HG03432 (cell line): ENCODE data around the gene ZNF446.
"Not testable (repeated sequence)": the region's sequence is repeated elsewhere in the genome, so short reads cannot be mapped to it uniquely, and the experiment has no call there.

Experiments used
- ATAC-seq: cut with Tn5 transposase; IDR thresholded peaks from one replicate; pipeline ENCODE4 v1.9.1; 2021; ENCODE audit warnings: mild to moderate bottlenecking, moderate library complexity; ENCODE audit not compliant: unreplicated experiment

Gene ZNF446

GRCh38 chr19:58469241-58470013 is 6.7 kb upstream of the ZNF446 start:
- ATAC-seq: no peak

GRCh38 chr19:58470837-58471543 is 5.2 kb upstream of the ZNF446 start:
- not testable (repeated sequence) for ATAC-seq

GRCh38 chr19:58471736-58472135 is 4.4 kb upstream of the ZNF446 start:
- no peak for ATAC-seq

GRCh38 chr19:58473775-58474174 is 2.4 kb upstream of the ZNF446 start:
- no peak for ATAC-seq

- ATAC-seq: no peak
Measured at GRCh38 chr19:58474291-58474996, 1.7 kb upstream of the ZNF446 start.

GRCh38 chr19:58474997-58475713 is 997 bp upstream of the ZNF446 start:
- ATAC-seq: no peak

- no peak for ATAC-seq
Measured at GRCh38 chr19:58476498-58477015, 405 bp downstream of the ZNF446 start.

- no peak for ATAC-seq
Measured at GRCh38 chr19:58477130-58477529, 978 bp downstream of the ZNF446 start.

- ATAC-seq: no peak
Measured at GRCh38 chr19:58477871-58478270, 1.7 kb downstream of the ZNF446 start.

GRCh38 chr19:58479303-58479702 is 3.2 kb downstream of the ZNF446 start:
- ATAC-seq: no peak

GRCh38 chr19:58479736-58480480 is 3.8 kb downstream of the ZNF446 start:
- ATAC-seq: no peak

- no peak for ATAC-seq
Measured at GRCh38 chr19:58480481-58480830, 4.3 kb downstream of the ZNF446 start.

- no peak for ATAC-seq
Measured at GRCh38 chr19:58480831-58481230, 4.7 kb downstream of the ZNF446 start.

GRCh38 chr19:58482372-58482771 is 6.2 kb downstream of the ZNF446 start:
- no peak for ATAC-seq

- ATAC-seq: no peak
Measured at GRCh38 chr19:58483776-58484175, 7.6 kb downstream of the ZNF446 start.

GRCh38 chr19:58484349-58484748 is 8.2 kb downstream of the ZNF446 start:
- ATAC-seq: not testable (repeated sequence)

GRCh38 chr19:58491393-58491792 is 15.2 kb downstream of the ZNF446 start:
- ATAC-seq: no peak

GRCh38 chr19:58492265-58492664 is 16.1 kb downstream of the ZNF446 start:
- no peak for ATAC-seq

- ATAC-seq: no peak
Measured at GRCh38 chr19:58497634-58498170, 21.6 kb downstream of the ZNF446 start.
